Stimulated activated CD8-positive, alpha-beta memory T cell treated with anti-CD3 and anti-CD28 coated beads, Interleukin-15, amount 100 ng/mL, for 4 hours (primary cell): Measurements from ENCODE around the gene PHLDB2.

Experiments used
- DNase-seq, 2 donors: peaks; one replicate each; pipeline ENCODE4 v3.0.0-alpha.2; 2020; ENCODE audit warnings: low read depth in 2 of 2

PHLDB2 gene

DNA sequence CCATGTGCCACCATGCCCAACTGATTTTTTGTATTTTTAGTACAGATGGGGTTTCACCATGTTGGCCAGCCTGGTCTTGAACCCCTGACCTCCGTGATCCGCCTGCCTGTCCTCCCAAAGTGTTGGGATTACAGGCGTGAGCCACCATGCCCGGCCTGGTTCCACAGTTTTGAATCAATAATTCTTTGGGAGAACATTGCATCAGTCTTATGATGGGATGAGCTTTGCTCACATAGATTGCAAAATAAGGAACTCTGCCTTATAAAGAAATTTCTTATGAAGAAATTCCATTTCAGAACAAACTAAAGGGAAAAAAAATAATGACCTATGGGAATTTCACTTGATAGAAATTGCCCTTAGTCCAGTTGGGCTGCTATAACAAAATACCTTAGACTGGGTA, 159.6 kb downstream of the PHLDB2 start:
- no peak for DNase-seq

DNA sequence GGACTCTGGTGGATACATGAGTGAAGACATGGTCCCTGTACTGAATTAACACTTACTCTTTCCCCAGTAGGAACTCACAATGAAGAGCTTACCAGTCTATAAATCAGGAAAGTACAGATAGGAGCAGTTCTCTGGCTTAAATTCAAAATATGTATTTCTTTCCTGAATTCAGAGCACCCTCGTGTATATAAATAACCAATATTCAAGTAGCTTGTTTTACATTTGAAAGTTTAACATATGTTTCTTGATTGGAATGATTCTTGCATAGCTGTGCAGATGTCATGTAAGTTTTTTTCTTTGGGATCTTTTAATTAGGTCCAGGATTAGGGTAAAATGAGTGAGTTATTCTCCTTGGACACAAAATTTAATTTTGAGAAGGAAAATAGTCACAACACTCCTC, 160.7 kb downstream of the PHLDB2 start:
- no peak for DNase-seq

DNA sequence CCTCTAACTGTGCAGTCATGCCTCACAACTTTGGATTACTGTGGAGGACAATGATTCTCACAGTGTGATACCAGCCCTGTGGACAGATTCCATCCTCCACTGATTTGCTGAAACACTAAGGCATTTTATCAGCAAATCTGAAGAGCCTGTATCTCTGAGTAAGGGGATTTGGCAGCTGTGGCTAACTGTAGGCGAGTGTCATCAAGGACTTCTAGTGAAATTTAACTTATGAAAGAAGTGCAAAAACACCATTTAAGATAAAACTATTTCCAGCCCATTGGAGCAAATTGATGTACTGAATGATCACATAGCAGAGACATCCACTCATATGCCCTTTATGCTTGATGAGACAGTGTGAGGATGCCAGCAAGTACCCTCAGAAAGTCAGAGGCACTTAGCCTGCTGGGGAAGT, 161.6 kb downstream of the PHLDB2 start:
- no peak for DNase-seq
